ENCODE measurements around the gene TMEM59.

Gene TMEM59

DNA sequence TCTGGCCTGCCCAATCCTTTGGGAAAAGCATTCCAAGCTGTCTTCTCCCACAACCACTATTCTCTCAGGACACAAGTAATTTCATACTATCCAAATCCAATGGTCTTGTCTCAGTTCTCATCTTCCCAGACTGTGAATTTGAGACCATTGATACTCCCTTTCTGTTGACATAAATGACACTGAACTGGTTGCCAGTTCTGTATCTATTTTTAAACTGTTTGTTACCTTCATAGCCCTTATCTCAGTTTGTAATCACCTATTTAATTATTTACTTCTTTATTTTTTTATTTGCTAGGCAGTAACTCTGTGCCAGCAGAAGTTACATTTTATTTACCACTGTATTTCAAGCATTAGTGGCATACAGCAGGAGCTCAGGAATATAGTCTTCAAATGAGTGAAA, 24.4 kb upstream of the TMEM59 start:
- no peak for TF ChIP-seq TCF12 (IDR thresholded peaks at IDR 0.05; ENCODE audit: low read depth)
- TF ChIP-seq CEBPB (IDR thresholded peaks at IDR 0.05), result no peak
- TF ChIP-seq MAX (IDR thresholded peaks at IDR 0.05), result no peak
- no peak for TF ChIP-seq FOXM1 (IDR thresholded peaks at IDR 0.05; ENCODE audit: borderline replicate concordance, low read depth)
- no peak for TF ChIP-seq CREB1 (IDR thresholded peaks at IDR 0.05; ENCODE audit: low read depth)

GRCh38 chr1:54070171-54070837, 17.3 kb upstream of the TMEM59 start:
- TF ChIP-seq RAD21 (IDR thresholded peaks at IDR 0.05; ENCODE audit: low read depth), result peak; percentile 73
- TF ChIP-seq CEBPB (IDR thresholded peaks at IDR 0.05), result no peak

DNA sequence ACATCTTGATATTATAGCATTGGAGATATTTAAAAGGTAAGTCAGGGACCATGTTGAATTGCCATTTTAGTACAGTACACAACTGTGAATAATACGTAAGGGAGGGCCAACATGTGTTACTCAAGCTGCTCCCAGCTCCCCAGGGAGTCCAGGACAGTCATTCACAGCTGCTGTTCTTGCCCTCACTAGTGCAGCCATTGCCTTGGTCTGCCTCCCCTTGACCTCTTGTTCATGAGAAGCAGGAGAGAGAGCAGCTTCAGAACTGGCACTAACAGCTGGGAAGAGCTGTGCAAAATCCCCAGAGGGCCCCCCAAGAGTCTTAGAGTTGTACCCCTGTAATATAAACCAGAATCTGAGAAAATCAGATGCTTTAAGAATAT, 16.8 kb upstream of the TMEM59 start:
- TF ChIP-seq TCF12 (IDR thresholded peaks at IDR 0.05; ENCODE audit: low read depth) (no peak), FOXM1 (IDR thresholded peaks at IDR 0.05; ENCODE audit: borderline replicate concordance, low read depth) (no peak), CEBPB (IDR thresholded peaks at IDR 0.05) (no peak), NFIC (IDR thresholded peaks at IDR 0.05) (no peak), USF1 (IDR thresholded peaks at IDR 0.05) (no peak), EGR1 (IDR thresholded peaks at IDR 0.05) (no peak), EP300 (IDR thresholded peaks at IDR 0.05; ENCODE audit: borderline replicate concordance) (no peak), REST (IDR thresholded peaks at IDR 0.05; ENCODE audit: low read depth) (no peak), YY1 (IDR thresholded peaks at IDR 0.05; ENCODE audit: low read depth) (no peak), CREB1 (IDR thresholded peaks at IDR 0.05; ENCODE audit: low read depth) (no peak), MAX (IDR thresholded peaks at IDR 0.05) (no peak), RAD21 (IDR thresholded peaks at IDR 0.05; ENCODE audit: low read depth) (no peak), TEAD4 (IDR thresholded peaks at IDR 0.05) (no peak), ZBTB7A (IDR thresholded peaks at IDR 0.05; ENCODE audit: low read depth) (no peak), TAF1 (IDR thresholded peaks at IDR 0.05; ENCODE audit: low read depth) (no peak)

DNA sequence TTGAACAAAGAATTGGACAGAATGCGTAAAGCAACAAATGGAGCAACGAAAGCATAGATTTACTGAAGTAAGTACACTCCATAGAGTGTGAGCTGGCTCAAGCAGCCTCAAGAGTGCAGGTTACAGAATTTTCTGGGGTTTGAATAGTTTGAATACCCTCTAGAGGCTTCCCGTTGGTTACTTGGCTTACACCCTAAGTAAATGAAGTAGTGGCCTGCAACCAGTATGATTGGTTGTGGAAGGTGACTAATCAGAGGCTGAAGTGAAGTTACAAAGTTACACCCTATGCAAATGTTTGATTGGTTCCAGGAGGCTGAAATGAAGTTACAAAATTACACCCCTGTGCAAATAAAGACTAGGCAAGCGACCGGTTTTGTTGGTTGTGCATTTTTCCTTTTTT, 11.3 kb upstream of the TMEM59 start:
- TF ChIP-seq YY1 (IDR thresholded peaks at IDR 0.05; ENCODE audit: low read depth), result no peak

GRCh38 chr1:54054438-54054749, 1.4 kb upstream of the TMEM59 start:
- TF ChIP-seq YY1 (IDR thresholded peaks at IDR 0.05; ENCODE audit: low read depth) (no peak), EGR1 (IDR thresholded peaks at IDR 0.05) (no peak), USF1 (IDR thresholded peaks at IDR 0.05) (no peak), MAX (IDR thresholded peaks at IDR 0.05) (no peak), ZBTB7A (IDR thresholded peaks at IDR 0.05; ENCODE audit: low read depth) (no peak), REST (IDR thresholded peaks at IDR 0.05; ENCODE audit: low read depth) (no peak), CREB1 (IDR thresholded peaks at IDR 0.05; ENCODE audit: low read depth) (no peak), TCF12 (IDR thresholded peaks at IDR 0.05; ENCODE audit: low read depth) (no peak), NFIC (IDR thresholded peaks at IDR 0.05) (no peak), RAD21 (IDR thresholded peaks at IDR 0.05; ENCODE audit: low read depth) (no peak), FOXM1 (IDR thresholded peaks at IDR 0.05; ENCODE audit: borderline replicate concordance, low read depth) (no peak), EP300 (IDR thresholded peaks at IDR 0.05; ENCODE audit: borderline replicate concordance) (no peak), TAF1 (IDR thresholded peaks at IDR 0.05; ENCODE audit: low read depth) (no peak), CEBPB (IDR thresholded peaks at IDR 0.05) (no peak), TEAD4 (IDR thresholded peaks at IDR 0.05) (no peak)

- TF ChIP-seq MAX (IDR thresholded peaks at IDR 0.05), result no peak
- TF ChIP-seq TAF1 (IDR thresholded peaks at IDR 0.05; ENCODE audit: low read depth), result no peak
- no peak for TF ChIP-seq USF1 (IDR thresholded peaks at IDR 0.05)
- TF ChIP-seq REST (IDR thresholded peaks at IDR 0.05; ENCODE audit: low read depth), result no peak
- no peak for TF ChIP-seq CEBPB (IDR thresholded peaks at IDR 0.05)
- no peak for TF ChIP-seq NFIC (IDR thresholded peaks at IDR 0.05)
- no peak for TF ChIP-seq RAD21 (IDR thresholded peaks at IDR 0.05; ENCODE audit: low read depth)
- no peak for TF ChIP-seq TCF12 (IDR thresholded peaks at IDR 0.05; ENCODE audit: low read depth)
- TF ChIP-seq CREB1 (IDR thresholded peaks at IDR 0.05; ENCODE audit: low read depth), result no peak
- no peak for TF ChIP-seq FOXM1 (IDR thresholded peaks at IDR 0.05; ENCODE audit: borderline replicate concordance, low read depth)
- no peak for TF ChIP-seq YY1 (IDR thresholded peaks at IDR 0.05; ENCODE audit: low read depth)
- no peak for TF ChIP-seq TEAD4 (IDR thresholded peaks at IDR 0.05)
- no peak for TF ChIP-seq EGR1 (IDR thresholded peaks at IDR 0.05)
- TF ChIP-seq EP300 (IDR thresholded peaks at IDR 0.05; ENCODE audit: borderline replicate concordance), result no peak
These were observed 887 bp upstream of the TMEM59 start for GRCh38 chr1:54053745-54054437.
